Ishikawa (cell line): ENCODE results near the gene ROBO1.

ENCODE experiments used
- CEBPB ChIP-seq: IDR thresholded peaks from 2 replicates; pipeline ENCODE4 v1.6.1; 2012
- CREB1 ChIP-seq: IDR thresholded peaks from 2 replicates; pipeline ENCODE4 v1.6.1; 2012; ENCODE audit warnings: low read depth
- EGR1 ChIP-seq: IDR thresholded peaks from 2 replicates; pipeline ENCODE4 v1.6.1; 2012
- EP300 ChIP-seq: IDR thresholded peaks from 2 replicates; pipeline ENCODE4 v1.6.1; 2012; ENCODE audit warnings: borderline replicate concordance
- FOXM1 ChIP-seq: IDR thresholded peaks from 2 replicates; pipeline ENCODE4 v1.6.1; 2012; ENCODE audit warnings: low read depth, borderline replicate concordance
- NFIC ChIP-seq: IDR thresholded peaks from 2 replicates; pipeline ENCODE4 v1.6.1; 2012
- RAD21 ChIP-seq: IDR thresholded peaks from 2 replicates; pipeline ENCODE4 v1.6.1; 2012; ENCODE audit warnings: low read depth
- TAF1 ChIP-seq: IDR thresholded peaks from 2 replicates; pipeline ENCODE4 v1.6.1; 2012; ENCODE audit warnings: low read depth, mild to moderate bottlenecking
- TCF12 ChIP-seq: IDR thresholded peaks from 2 replicates; pipeline ENCODE4 v1.6.1; 2012; ENCODE audit warnings: low read depth
- TEAD4 ChIP-seq: IDR thresholded peaks from 2 replicates; pipeline ENCODE4 v1.6.1; 2012
- USF1 ChIP-seq: IDR thresholded peaks from 2 replicates; pipeline ENCODE4 v1.6.1; 2012
- YY1 ChIP-seq: IDR thresholded peaks from 2 replicates; pipeline ENCODE4 v1.6.1; 2012; ENCODE audit warnings: low read depth
- ZBTB7A ChIP-seq: IDR thresholded peaks from 2 replicates; pipeline ENCODE4 v1.6.1; 2012; ENCODE audit warnings: low read depth
- TF ChIP-seq, protein P1 (sequence below): IDR thresholded peaks from 2 replicates; pipeline ENCODE4 v1.6.1; 2012; ENCODE audit warnings: low read depth, mild to moderate bottlenecking
- TF ChIP-seq, protein P2 (sequence below): IDR thresholded peaks from 2 replicates; pipeline ENCODE4 v1.6.1; 2012

The ROBO1 gene

DNA sequence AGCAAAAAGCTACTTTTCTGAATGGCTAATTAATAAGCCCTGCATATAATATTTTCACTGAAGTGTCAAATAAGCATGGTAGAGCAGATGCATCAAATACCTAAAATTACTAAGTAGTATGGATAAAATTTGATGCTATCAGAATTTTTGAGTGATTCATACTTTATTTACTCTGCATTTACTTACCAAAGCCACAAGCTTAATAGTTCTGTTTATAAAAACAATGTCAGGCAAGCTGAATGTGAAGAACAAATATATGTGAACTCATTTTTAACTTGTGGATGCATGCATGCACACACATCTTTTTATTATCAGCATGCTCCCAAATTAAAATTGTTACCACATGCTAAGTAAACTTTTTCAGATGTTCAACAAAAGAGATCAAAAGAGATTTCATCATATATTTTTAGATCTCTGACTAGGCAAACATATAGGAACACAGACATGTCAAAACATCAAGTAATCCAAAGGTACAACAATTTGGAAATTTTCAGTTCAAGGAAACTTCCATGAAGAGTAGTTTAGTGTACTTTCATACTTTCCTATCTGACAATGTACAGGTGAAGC is 969.4 kb downstream of the ROBO1 start:
- TF ChIP-seq, protein P1, sequence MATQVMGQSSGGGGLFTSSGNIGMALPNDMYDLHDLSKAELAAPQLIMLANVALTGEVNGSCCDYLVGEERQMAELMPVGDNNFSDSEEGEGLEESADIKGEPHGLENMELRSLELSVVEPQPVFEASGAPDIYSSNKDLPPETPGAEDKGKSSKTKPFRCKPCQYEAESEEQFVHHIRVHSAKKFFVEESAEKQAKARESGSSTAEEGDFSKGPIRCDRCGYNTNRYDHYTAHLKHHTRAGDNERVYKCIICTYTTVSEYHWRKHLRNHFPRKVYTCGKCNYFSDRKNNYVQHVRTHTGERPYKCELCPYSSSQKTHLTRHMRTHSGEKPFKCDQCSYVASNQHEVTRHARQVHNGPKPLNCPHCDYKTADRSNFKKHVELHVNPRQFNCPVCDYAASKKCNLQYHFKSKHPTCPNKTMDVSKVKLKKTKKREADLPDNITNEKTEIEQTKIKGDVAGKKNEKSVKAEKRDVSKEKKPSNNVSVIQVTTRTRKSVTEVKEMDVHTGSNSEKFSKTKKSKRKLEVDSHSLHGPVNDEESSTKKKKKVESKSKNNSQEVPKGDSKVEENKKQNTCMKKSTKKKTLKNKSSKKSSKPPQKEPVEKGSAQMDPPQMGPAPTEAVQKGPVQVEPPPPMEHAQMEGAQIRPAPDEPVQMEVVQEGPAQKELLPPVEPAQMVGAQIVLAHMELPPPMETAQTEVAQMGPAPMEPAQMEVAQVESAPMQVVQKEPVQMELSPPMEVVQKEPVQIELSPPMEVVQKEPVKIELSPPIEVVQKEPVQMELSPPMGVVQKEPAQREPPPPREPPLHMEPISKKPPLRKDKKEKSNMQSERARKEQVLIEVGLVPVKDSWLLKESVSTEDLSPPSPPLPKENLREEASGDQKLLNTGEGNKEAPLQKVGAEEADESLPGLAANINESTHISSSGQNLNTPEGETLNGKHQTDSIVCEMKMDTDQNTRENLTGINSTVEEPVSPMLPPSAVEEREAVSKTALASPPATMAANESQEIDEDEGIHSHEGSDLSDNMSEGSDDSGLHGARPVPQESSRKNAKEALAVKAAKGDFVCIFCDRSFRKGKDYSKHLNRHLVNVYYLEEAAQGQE = no peak
- no peak for TF ChIP-seq EP300
- no peak for TF ChIP-seq USF1
- TF ChIP-seq NFIC = no peak
- no peak for TF ChIP-seq ZBTB7A
- TF ChIP-seq YY1 = no peak
- TF ChIP-seq EGR1 = no peak
- TF ChIP-seq TAF1 = no peak
- TF ChIP-seq FOXM1 = no peak
- TF ChIP-seq, protein P2, sequence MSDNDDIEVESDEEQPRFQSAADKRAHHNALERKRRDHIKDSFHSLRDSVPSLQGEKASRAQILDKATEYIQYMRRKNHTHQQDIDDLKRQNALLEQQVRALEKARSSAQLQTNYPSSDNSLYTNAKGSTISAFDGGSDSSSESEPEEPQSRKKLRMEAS = no peak
- no peak for TF ChIP-seq TCF12
- TF ChIP-seq TEAD4 = no peak
- TF ChIP-seq CEBPB = no peak
- no peak for TF ChIP-seq CREB1
- no peak for TF ChIP-seq RAD21

GRCh38 chr3:78794431-78794830 is 973.4 kb downstream of the ROBO1 start:
- TF ChIP-seq NFIC (no peak), USF1 (no peak), CREB1 (no peak), FOXM1 (no peak), ZBTB7A (no peak), EGR1 (no peak), RAD21 (no peak), TCF12 (no peak), YY1 (no peak)

- TF ChIP-seq USF1 = no peak
- no peak for TF ChIP-seq CEBPB
- no peak for TF ChIP-seq ZBTB7A
- TF ChIP-seq TEAD4 = no peak
- no peak for TF ChIP-seq CREB1
- TF ChIP-seq, protein P2 = no peak
- TF ChIP-seq RAD21 = no peak
- TF ChIP-seq NFIC = no peak
- TF ChIP-seq YY1 = no peak
- TF ChIP-seq, protein P1 = no peak
- no peak for TF ChIP-seq TAF1
- TF ChIP-seq FOXM1 = no peak
- TF ChIP-seq EGR1 = no peak
- TF ChIP-seq EP300 = no peak
- no peak for TF ChIP-seq TCF12
These were observed 975.1 kb downstream of the ROBO1 start for GRCh38 chr3:78792733-78793132.

DNA sequence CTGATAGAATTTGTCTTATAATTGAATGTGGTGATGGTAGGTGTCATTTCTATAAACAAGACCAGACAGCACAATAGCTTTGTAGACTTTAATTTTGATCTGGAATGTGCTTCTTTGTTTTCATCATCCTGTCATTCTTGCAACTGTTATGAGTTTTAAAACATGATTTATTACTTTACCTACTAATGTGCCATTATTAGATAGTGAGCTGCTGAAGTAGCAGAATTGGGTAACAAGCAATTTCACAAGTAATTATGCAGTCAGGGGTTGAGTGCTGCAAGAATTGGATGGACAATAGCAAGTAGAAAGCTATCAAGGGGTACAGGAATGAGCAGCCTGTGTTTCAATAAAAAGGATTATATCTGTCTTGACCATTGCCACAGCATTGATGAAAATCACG is 975.6 kb downstream of the ROBO1 start:
- TF ChIP-seq CREB1 (no peak), FOXM1 (no peak), EGR1 (no peak), YY1 (no peak), CEBPB (no peak), NFIC (no peak), USF1 (no peak)

DNA sequence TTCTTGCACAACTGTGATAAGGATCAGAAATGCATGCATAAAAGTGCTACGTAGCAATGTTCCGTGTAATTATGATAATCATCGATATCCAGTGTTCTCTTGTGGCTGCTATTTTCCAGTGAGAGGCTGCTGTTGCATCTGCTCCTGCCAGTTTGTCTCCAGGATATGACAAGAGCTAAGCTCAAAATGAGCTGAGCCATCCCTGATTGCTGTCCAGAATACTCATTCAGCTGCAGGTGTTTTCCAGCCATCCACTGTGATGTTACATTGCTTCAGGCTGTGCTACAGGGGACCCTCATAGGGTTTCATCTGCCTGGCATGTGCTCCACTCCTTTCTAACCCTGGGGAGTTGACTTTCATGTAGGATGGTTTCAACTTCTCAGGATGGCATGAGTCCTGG is 976.0 kb downstream of the ROBO1 start:
- TF ChIP-seq EGR1 (no peak), CREB1 (no peak)

GRCh38 chr3:78788839-78789238 is 979.0 kb downstream of the ROBO1 start:
- TF ChIP-seq TEAD4 = no peak
- no peak for TF ChIP-seq ZBTB7A
- TF ChIP-seq RAD21 = no peak
- TF ChIP-seq CREB1 = no peak
- no peak for TF ChIP-seq USF1
- TF ChIP-seq EGR1 = no peak
- no peak for TF ChIP-seq YY1
- no peak for TF ChIP-seq TCF12
